SK-N-MC (cell line): ENCODE results near the gene STEAP2.

Experiments used
- EZH2 ChIP-seq: fragments of 200-600 bp; sonication (generic); IDR thresholded peaks from one replicate; pipeline ENCODE4 v1.6.1; 2017; ENCODE audit warnings: antibody characterized with exemption
- FOXP2 ChIP-seq: optimal IDR thresholded peaks from 2 replicates; pipeline ENCODE3; 2011; ENCODE audit warnings: mild to moderate bottlenecking, moderate library complexity; ENCODE audit not compliant: insufficient read depth; ENCODE audit errors: extremely low read length, control extremely low read depth
- POLR2AphosphoS5 ChIP-seq: IDR thresholded peaks from 2 replicates; pipeline ENCODE4 v1.6.1; 2012; ENCODE audit warnings: mild to moderate bottlenecking, low read depth, low read length, borderline replicate concordance

- TF ChIP-seq POLR2AphosphoS5 (peak; percentile 48; the same call in 1 of the 2 replicates), EZH2 (no peak), FOXP2 (no peak)
These were observed 33.6 kb downstream of the STEAP2 start, which contains the start of gene CFAP69 for GRCh38 chr7:90244909-90245851.
